ENCODE data around the gene NLGN3.
A peak's percentile ranks its signal among the peaks of the same experiment; 100 is the strongest.

Gene NLGN3

DNA sequence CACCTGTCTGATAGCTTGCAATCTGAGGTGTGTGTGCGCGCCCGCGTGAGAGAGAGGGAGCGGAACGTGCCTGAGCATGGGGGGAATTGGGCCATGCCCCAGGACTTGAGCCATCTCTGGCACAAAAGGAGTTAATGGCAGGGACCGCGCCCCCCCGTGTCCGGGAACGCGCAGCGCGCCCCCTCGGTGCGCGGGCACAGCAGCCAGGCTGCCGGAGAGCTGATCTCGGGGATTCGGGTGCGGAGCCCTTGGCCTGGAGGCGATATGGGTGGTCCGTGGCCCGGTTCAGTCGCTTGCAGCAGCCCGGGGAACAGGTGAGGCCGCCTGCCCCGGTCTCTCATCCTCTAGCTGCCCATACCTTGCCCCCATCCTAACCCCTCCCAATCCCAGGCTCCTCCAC, at the start of gene NLGN3:
TSS of gene NLGN3 (plus strand) at position 191 of the 400 bp plus-strand sequence. CDS start 2,909 bp downstream, outside the sequence.
- DNase-seq (ENCODE audit: low spot score) = no peak

DNA sequence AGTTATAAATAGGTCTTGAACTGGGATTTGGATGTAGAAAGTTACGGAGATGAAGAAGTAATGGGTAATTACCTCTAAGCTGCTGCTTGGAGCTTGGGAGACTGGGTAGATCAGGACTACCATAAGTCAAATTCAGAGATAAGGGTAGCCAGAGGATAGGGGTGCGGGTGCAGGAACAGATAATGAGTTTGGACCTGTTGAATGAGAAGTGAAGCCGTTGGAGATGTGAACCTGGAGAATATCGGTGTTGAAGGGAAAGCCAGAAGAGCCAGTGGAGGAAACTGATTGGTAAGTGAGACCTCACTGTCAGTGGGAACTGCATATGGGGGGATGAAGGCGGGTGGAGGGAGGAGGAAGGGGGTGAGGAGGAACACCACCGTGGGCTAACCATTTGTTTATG, 49.6 kb upstream of the NLGN3 start:
- DNase-seq (ENCODE audit: low spot score) = no peak

GRCh38 chrX:71095555-71095980, 49.1 kb upstream of the NLGN3 start, which contains the start of gene FOXO4:
Gene FOXO4 (plus strand): TSS chrX:71095851. CDS start chrX:71096529, 678 bp downstream.
- peak; percentile 89 for DNase-seq (ENCODE audit: low spot score)

DNA sequence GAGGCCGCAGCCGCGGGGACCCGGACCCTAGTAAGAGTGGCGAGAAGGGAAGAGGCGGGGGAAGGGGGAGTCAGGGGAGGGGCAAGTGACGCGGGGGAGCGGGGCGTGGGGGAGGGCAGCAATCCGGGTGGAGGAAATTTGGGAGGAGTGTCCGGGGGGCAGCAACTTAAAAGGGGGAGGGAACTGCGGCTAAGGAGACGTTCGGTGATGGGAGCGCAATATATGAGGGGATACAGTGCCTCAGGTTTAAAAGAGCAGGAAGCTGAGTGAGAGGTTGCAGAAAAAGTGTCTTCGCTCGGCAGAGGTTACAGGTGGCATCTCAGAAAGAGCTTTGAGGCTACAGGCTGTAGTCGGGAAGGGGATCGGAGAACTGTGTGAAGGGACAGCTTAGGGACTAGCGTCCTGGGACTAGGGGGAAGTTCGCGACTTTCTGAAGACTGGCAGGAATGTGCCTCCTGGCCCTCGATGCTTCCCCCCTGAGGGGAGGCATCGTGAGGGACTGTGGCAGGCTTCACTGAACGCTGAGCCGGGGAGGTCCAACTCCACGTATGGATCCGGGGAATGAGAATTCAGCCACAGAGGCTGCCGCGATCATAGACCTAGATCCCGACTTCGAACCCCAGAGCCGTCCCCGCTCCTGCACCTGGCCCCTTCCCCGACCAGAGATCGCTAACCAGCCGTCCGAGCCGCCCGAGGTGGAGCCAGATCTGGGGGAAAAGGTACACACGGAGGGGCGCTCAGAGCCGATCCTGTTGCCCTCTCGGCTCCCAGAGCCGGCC, 48.5 kb upstream of the NLGN3 start:
- DNase-seq (ENCODE audit: low spot score) = peak; percentile 34

DNA sequence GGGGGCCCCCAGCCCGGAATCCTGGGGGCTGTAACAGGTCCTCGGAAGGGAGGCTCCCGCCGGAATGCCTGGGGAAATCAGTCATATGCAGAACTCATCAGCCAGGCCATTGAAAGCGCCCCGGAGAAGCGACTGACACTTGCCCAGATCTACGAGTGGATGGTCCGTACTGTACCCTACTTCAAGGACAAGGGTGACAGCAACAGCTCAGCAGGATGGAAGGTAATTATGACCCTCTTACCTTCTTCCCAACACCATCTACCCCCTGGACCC, 47.9 kb upstream of the NLGN3 start:
- DNase-seq (ENCODE audit: low spot score) = no peak

DNA sequence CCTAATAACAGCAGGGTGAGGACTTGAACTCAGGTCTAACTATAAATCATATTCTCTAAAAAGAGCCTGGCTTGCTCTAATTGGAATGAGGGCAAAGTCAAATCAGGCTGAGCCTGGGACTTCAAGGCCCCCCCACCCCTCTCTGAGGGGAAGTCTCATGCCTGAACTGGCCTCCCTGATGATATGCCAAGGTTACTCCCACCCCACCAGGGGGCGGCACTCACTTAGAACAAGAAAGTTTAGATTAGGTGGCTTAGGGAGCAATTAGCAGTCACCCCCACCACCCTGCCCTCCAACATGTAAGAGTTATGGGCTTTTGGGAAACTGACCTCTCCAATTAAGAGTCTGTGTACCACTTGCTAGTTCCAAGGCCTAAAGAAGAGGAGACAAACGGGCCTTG, 46.3 kb upstream of the NLGN3 start:
- peak; percentile 72 for DNase-seq (ENCODE audit: low spot score)

- no peak for DNase-seq (ENCODE audit: low spot score)
Measured at GRCh38 chrX:71098951-71099506, 45.6 kb upstream of the NLGN3 start.

DNA sequence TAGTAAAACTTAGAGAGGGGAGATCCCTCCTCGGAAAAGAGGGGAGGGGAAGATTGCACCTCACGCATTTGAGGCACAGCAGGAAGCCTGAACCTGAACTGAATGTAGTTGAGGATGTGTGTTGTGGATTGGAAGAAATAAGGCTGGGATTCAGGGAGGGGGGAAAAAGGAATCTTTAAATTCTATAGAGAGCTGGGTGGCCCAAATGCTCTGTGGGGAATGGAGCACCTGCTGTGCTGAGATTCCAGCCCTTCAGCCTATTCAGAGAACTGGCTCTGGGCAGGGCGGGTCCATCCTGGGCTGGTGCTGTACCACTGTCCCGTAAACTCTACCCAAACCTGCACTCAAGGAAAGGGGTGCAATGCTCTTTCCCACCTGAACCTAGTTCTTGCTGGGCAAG, 44.9 kb upstream of the NLGN3 start:
- DNase-seq (ENCODE audit: low spot score) = no peak

GRCh38 chrX:71100581-71101505, 43.8 kb upstream of the NLGN3 start:
- DNase-seq (ENCODE audit: low spot score) = no peak

DNA sequence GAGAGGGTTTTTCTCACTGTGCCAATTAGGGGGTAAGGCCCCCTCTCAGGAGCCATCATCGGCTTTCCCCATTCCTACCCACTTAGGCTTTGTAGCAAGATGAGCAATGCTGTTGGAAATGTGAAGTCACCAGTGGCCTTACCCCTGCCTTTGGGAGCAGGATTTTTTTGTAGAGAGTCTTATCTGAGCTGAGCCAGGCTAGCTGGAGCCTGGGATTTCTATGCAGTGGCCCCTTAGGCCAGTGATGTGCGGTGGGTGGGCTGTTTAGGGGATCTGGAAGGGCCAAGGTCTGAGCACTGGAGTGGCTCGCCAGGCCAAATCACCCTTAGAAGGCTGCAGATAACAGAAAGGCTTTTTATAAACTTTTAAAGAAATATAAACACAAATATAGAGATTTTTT, 42.3 kb upstream of the NLGN3 start:
- no peak for DNase-seq (ENCODE audit: low spot score)

DNA sequence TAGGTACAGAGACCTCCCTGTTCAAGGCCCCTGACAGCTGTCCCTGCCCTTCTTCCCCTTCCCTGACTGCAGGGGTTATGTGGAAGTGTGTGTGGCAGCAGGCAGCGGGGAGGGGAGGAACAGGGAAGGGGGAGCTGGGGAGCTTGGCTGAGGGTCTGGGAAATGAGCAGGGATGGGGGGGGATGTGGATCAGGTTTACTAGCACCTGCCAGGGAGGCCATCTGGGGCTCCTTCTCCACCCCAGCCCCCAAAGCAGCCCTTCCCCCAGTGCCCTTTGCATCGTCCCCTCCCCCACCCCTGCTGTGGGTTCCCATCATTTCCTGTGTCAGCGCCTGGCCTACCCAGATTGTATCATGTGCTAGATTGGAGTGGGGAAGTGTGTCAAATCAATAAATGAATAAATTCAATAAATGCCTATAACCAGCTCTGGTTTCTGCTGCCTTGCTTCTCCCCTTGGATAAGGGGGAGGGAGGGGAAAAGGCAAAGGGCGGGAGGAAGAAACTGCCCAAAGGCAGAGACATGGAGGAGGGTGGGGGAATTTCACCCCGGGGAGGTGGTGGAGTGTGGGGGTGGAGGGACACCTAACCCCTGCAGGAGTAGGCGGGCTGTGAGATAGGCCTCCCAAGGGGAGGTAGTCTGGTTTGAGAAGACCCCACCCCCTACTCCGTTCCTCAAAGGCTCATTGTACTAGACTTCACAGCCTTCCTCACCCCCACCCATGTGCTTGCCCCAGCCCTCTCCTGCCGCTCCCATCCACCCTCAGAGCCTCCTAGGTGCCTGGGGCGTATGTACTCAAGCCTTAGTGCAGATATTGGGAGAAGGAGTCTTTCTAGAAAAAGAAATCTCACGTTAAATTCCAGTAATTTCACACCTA, 41.3 kb upstream of the NLGN3 start:
- DNase-seq (ENCODE audit: low spot score) = no peak

GRCh38 chrX:71105628-71106027, 39.0 kb upstream of the NLGN3 start:
- DNase-seq (ENCODE audit: low spot score) = no peak

DNA sequence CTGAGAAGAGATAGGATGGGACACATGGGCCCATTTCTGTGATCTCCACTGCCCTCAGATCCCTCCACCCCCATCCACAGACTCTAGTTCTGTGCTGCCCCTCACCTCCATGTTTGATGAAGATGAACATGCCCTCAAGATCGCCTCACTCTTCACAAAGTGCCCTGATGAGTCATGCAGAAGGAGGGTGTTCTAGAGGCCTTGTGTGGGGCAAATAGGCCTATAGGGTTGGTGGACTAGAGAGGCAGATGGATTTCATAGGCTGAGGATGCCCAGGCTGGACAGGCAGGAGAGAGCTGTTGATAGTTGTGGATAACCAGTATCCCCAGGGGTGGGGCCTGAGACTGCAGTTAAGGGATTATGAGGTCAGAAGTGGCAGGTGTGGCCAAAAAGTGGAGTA, 38.2 kb upstream of the NLGN3 start, which contains the start of gene CXorf65:
TSS of gene CXorf65 (minus strand) at position 314 of the 400 bp plus-strand sequence. CDS start at position 130, 184 bp downstream.
- no peak for DNase-seq (ENCODE audit: low spot score)

GRCh38 chrX:71107245-71107644, 37.4 kb upstream of the NLGN3 start:
- DNase-seq (ENCODE audit: low spot score) = no peak

GRCh38 chrX:71107762-71108360, 36.8 kb upstream of the NLGN3 start:
- DNase-seq (ENCODE audit: low spot score) = no peak

GRCh38 chrX:71109051-71109450, 35.6 kb upstream of the NLGN3 start:
- no peak for DNase-seq (ENCODE audit: low spot score)

- DNase-seq (ENCODE audit: low spot score) = no peak
Measured at GRCh38 chrX:71111141-71111843, 33.3 kb upstream of the NLGN3 start, which contains the start of gene IL2RG. Gene IL2RG (minus strand): TSS chrX:71111577. CDS start chrX:71111539, 38 bp downstream.

GRCh38 chrX:71111921-71112431, 32.7 kb upstream of the NLGN3 start:
- DNase-seq (ENCODE audit: low spot score) = no peak

DNA sequence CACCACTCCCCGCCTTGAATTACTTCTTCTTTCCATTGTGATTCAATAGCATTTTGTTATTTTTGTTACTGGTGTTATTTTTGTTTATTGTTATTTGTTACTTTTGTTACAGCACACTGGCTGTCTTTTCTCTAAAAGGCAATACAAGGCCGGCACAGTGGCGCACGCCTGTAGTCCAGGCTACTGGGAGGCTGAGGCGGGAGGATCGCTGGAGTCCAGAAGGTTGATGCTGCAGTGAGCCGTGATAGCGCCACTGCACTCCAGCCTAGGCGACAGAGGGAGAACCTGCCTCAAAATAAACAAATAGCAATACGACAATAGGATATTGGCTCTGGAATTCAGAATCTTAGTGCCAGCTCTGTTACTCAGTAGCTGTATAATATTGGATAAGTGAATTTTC, 27.3 kb upstream of the NLGN3 start:
- no peak for DNase-seq (ENCODE audit: low spot score)

Measured in pons (tissue), 1 donor.